ENCODE measurements around the gene UPP1. TPM values are rescaled to one million over a fixed set of nuclear protein-coding genes. Genes with fewer than 3 reads are reported as not detected.
A peak's percentile ranks its signal among the peaks of the same experiment; 100 is the strongest.

UPP1 gene
- total and polyA plus RNA-seq, 2 of the 13 experiments (the other 11 are each of a cell fraction or from before 2014, with no cell fraction given) = 5.7 to 9.8 TPM

- TF ChIP-seq SSRP1 (CRISPR knock-in tag; IDR thresholded peaks at IDR 0.05) (0 out of 2 replicates have a peak, but pooled peaks have one; percentile 24), ZNF609 (CRISPR knock-in tag; IDR thresholded peaks at IDR 0.05; ENCODE audit: borderline replicate concordance) (peak; percentile 92), KAT7 (CRISPR knock-in tag; IDR thresholded peaks at IDR 0.05; ENCODE audit: borderline replicate concordance) (0 out of 2 replicates have a peak, but pooled peaks have one; percentile 11), PPARG (CRISPR knock-in tag; conservative IDR thresholded peaks at IDR 0.05) (peak; percentile 80), CBX1 (IDR thresholded peaks at IDR 0.05; ENCODE audit: low read depth) (peak; percentile 63), MED1 (CRISPR knock-in tag; IDR thresholded peaks at IDR 0.05) (peak; percentile 96), ATM (IDR thresholded peaks at IDR 0.05; ENCODE audit: borderline replicate concordance) (peak; percentile 98), ZNF614 (CRISPR knock-in tag; IDR thresholded peaks at IDR 0.05; ENCODE audit: borderline replicate concordance) (peak; percentile 98), NFKBIZ (CRISPR knock-in tag; IDR thresholded peaks at IDR 0.05) (peak; percentile 75; the same call in 1 of the 2 replicates), KDM3A (CRISPR knock-in tag; IDR thresholded peaks at IDR 0.05; ENCODE audit: low read depth) (peak; percentile 91), KDM4B (CRISPR knock-in tag; IDR thresholded peaks at IDR 0.05) (peak; percentile 79; the same call in 1 of the 2 replicates), SATB2 (CRISPR knock-in tag; IDR thresholded peaks at IDR 0.05) (0 out of 2 replicates have a peak, but pooled peaks have one; percentile 69), ZFP91 (CRISPR knock-in tag; IDR thresholded peaks at IDR 0.05; ENCODE audit: borderline replicate concordance) (peak; percentile 40; the same call in 1 of the 2 replicates), ZNF253 (CRISPR knock-in tag; IDR thresholded peaks at IDR 0.05; ENCODE audit: borderline replicate concordance) (no peak), ZNF564 (CRISPR knock-in tag; IDR thresholded peaks at IDR 0.05) (peak; percentile 74; the same call in 1 of the 2 replicates), UBTF (CRISPR knock-in tag; IDR thresholded peaks at IDR 0.05) (peak; percentile 71; the same call in 1 of the 2 replicates), ZC3H13 (CRISPR knock-in tag; IDR thresholded peaks at IDR 0.05) (peak; percentile 76), BHLHE40 (IDR thresholded peaks at IDR 0.05; ENCODE audit: low read length) (peak; percentile 46; the same call in 1 of the 2 replicates), TAF1 (CRISPR knock-in tag; IDR thresholded peaks at IDR 0.05) (peak; percentile 48), ZNF788 (CRISPR knock-in tag; IDR thresholded peaks at IDR 0.05; ENCODE audit: borderline replicate concordance) (peak; percentile 88; the same call in 1 of the 2 replicates), HMG20B (CRISPR knock-in tag; conservative IDR thresholded peaks at IDR 0.05) (peak; percentile 88), ZNF672 (CRISPR knock-in tag; IDR thresholded peaks at IDR 0.05) (no peak), ZNF446 (CRISPR knock-in tag; IDR thresholded peaks at IDR 0.05) (no peak)
Observed at GRCh38 chr7:48140001-48140681, 51.1 kb downstream of the UPP1 start (continued).

Data from HepG2 (cell line).